GM23338 (cell line): Measurements from ENCODE around the gene FAM20A.

Experiments
- CREB1 ChIP-seq: fragments of 250-450 bp; sonication (Bioruptor Pico); IDR thresholded peaks from 2 replicates; pipeline ENCODE4 v1.5.0; 2020; ENCODE audit warnings: low read depth, mild to moderate bottlenecking, moderate library complexity
- EZH2 ChIP-seq: fragments of 200-600 bp; sonication (generic); IDR thresholded peaks from one replicate; pipeline ENCODE4 v1.8.0; 2017; ENCODE audit warnings: antibody characterized with exemption, mild to moderate bottlenecking, low read depth; ENCODE audit not compliant: unreplicated experiment
- EZH2phosphoT487 ChIP-seq: fragments of 200-600 bp; sonication (generic); IDR thresholded peaks from one replicate; pipeline ENCODE4 v1.8.1; 2018; ENCODE audit warnings: antibody characterized with exemption; ENCODE audit not compliant: unreplicated experiment
- JUNB ChIP-seq: IDR thresholded peaks from one replicate; pipeline ENCODE4 v1.6.1; 2016; ENCODE audit warnings: antibody characterized with exemption; ENCODE audit not compliant: unreplicated experiment
- NANOG ChIP-seq: IDR thresholded peaks from 2 replicates; pipeline ENCODE4 v1.6.1; 2016; ENCODE audit warnings: antibody characterized with exemption, borderline replicate concordance
- POLR2AphosphoS5 ChIP-seq: IDR thresholded peaks from 2 replicates; pipeline ENCODE4 v1.6.1; 2016; ENCODE audit warnings: antibody characterized with exemption, low read depth
- STAT1 ChIP-seq: IDR thresholded peaks from one replicate; pipeline ENCODE4 v1.6.1; 2016; ENCODE audit warnings: antibody characterized with exemption; ENCODE audit not compliant: unreplicated experiment
- ZNF114 ChIP-seq: fragments of 250-450 bp; sonication (Bioruptor Pico); IDR thresholded peaks from 2 replicates; pipeline ENCODE4 v1.5.0; 2020; ENCODE audit warnings: mild to moderate bottlenecking, moderate library complexity
- ZNF331 ChIP-seq: fragments of 250-450 bp; sonication (Bioruptor Pico); IDR thresholded peaks from 2 replicates; pipeline ENCODE4 v1.5.0; 2020; ENCODE audit warnings: low read depth, mild to moderate bottlenecking, moderate library complexity
- TF ChIP-seq, protein P1 (sequence below), 2 experiments: fragments of 200-600 bp in 1 of 2; sonication (generic) in 1 of 2; conservative IDR thresholded peaks; 2 replicates each; pipeline versions ENCODE4 v1.5.1 to v1.6.1; 2016 to 2017; ENCODE audit warnings: antibody characterized with exemption in 2 of 2, low read depth in 2 of 2, mild to moderate bottlenecking in 2 of 2, moderate library complexity in 1 of 2
- TF ChIP-seq, protein P2 (sequence below): IDR thresholded peaks from one replicate; pipeline ENCODE4 v1.6.1; 2018; ENCODE audit warnings: antibody characterized with exemption; ENCODE audit not compliant: unreplicated experiment
- TF ChIP-seq, protein P3 (sequence below): fragments of 250-450 bp; sonication (Bioruptor Pico); IDR thresholded peaks from 2 replicates; pipeline ENCODE4 v1.5.0; 2020; ENCODE audit warnings: mild to moderate bottlenecking, moderate library complexity
- TF ChIP-seq, protein P4 (sequence below): IDR thresholded peaks from 2 replicates; pipeline ENCODE4 v1.6.1; 2016; ENCODE audit warnings: antibody characterized with exemption

DNA sequence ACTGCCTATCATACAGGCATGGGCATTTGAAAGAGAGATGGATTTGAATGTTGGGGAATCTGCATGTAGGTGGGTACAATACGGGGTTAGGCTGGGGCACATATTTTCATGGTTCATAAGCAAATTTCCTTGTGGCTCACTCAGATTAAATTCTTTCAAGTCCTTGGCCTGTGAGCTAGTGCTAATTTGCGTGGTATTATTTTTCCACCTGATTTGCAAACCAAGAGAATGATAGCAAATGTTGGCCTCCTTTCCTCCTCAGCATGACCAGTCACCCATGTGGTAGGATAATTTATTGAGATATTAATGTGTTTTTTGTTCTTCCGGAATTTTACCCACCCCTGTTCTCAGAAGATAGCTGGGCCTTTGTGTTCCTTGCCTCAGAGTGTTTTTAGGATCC is 22.9 kb downstream of the FAM20A start:
- TF ChIP-seq, protein P1, sequence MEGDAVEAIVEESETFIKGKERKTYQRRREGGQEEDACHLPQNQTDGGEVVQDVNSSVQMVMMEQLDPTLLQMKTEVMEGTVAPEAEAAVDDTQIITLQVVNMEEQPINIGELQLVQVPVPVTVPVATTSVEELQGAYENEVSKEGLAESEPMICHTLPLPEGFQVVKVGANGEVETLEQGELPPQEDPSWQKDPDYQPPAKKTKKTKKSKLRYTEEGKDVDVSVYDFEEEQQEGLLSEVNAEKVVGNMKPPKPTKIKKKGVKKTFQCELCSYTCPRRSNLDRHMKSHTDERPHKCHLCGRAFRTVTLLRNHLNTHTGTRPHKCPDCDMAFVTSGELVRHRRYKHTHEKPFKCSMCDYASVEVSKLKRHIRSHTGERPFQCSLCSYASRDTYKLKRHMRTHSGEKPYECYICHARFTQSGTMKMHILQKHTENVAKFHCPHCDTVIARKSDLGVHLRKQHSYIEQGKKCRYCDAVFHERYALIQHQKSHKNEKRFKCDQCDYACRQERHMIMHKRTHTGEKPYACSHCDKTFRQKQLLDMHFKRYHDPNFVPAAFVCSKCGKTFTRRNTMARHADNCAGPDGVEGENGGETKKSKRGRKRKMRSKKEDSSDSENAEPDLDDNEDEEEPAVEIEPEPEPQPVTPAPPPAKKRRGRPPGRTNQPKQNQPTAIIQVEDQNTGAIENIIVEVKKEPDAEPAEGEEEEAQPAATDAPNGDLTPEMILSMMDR (conservative IDR thresholded peaks at IDR 0.05; ENCODE audit: low read depth in 2 of 2), result no peak
- TF ChIP-seq, protein P2, sequence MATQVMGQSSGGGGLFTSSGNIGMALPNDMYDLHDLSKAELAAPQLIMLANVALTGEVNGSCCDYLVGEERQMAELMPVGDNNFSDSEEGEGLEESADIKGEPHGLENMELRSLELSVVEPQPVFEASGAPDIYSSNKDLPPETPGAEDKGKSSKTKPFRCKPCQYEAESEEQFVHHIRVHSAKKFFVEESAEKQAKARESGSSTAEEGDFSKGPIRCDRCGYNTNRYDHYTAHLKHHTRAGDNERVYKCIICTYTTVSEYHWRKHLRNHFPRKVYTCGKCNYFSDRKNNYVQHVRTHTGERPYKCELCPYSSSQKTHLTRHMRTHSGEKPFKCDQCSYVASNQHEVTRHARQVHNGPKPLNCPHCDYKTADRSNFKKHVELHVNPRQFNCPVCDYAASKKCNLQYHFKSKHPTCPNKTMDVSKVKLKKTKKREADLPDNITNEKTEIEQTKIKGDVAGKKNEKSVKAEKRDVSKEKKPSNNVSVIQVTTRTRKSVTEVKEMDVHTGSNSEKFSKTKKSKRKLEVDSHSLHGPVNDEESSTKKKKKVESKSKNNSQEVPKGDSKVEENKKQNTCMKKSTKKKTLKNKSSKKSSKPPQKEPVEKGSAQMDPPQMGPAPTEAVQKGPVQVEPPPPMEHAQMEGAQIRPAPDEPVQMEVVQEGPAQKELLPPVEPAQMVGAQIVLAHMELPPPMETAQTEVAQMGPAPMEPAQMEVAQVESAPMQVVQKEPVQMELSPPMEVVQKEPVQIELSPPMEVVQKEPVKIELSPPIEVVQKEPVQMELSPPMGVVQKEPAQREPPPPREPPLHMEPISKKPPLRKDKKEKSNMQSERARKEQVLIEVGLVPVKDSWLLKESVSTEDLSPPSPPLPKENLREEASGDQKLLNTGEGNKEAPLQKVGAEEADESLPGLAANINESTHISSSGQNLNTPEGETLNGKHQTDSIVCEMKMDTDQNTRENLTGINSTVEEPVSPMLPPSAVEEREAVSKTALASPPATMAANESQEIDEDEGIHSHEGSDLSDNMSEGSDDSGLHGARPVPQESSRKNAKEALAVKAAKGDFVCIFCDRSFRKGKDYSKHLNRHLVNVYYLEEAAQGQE, result no peak
- TF ChIP-seq POLR2AphosphoS5 (no peak), ZNF331 (no peak), EZH2 (no peak), NANOG (no peak), EZH2phosphoT487 (no peak), JUNB (no peak), CREB1 (CRISPR knock-in tag) (no peak), ZNF114 (no peak), STAT1 (no peak)
- TF ChIP-seq, protein P3, sequence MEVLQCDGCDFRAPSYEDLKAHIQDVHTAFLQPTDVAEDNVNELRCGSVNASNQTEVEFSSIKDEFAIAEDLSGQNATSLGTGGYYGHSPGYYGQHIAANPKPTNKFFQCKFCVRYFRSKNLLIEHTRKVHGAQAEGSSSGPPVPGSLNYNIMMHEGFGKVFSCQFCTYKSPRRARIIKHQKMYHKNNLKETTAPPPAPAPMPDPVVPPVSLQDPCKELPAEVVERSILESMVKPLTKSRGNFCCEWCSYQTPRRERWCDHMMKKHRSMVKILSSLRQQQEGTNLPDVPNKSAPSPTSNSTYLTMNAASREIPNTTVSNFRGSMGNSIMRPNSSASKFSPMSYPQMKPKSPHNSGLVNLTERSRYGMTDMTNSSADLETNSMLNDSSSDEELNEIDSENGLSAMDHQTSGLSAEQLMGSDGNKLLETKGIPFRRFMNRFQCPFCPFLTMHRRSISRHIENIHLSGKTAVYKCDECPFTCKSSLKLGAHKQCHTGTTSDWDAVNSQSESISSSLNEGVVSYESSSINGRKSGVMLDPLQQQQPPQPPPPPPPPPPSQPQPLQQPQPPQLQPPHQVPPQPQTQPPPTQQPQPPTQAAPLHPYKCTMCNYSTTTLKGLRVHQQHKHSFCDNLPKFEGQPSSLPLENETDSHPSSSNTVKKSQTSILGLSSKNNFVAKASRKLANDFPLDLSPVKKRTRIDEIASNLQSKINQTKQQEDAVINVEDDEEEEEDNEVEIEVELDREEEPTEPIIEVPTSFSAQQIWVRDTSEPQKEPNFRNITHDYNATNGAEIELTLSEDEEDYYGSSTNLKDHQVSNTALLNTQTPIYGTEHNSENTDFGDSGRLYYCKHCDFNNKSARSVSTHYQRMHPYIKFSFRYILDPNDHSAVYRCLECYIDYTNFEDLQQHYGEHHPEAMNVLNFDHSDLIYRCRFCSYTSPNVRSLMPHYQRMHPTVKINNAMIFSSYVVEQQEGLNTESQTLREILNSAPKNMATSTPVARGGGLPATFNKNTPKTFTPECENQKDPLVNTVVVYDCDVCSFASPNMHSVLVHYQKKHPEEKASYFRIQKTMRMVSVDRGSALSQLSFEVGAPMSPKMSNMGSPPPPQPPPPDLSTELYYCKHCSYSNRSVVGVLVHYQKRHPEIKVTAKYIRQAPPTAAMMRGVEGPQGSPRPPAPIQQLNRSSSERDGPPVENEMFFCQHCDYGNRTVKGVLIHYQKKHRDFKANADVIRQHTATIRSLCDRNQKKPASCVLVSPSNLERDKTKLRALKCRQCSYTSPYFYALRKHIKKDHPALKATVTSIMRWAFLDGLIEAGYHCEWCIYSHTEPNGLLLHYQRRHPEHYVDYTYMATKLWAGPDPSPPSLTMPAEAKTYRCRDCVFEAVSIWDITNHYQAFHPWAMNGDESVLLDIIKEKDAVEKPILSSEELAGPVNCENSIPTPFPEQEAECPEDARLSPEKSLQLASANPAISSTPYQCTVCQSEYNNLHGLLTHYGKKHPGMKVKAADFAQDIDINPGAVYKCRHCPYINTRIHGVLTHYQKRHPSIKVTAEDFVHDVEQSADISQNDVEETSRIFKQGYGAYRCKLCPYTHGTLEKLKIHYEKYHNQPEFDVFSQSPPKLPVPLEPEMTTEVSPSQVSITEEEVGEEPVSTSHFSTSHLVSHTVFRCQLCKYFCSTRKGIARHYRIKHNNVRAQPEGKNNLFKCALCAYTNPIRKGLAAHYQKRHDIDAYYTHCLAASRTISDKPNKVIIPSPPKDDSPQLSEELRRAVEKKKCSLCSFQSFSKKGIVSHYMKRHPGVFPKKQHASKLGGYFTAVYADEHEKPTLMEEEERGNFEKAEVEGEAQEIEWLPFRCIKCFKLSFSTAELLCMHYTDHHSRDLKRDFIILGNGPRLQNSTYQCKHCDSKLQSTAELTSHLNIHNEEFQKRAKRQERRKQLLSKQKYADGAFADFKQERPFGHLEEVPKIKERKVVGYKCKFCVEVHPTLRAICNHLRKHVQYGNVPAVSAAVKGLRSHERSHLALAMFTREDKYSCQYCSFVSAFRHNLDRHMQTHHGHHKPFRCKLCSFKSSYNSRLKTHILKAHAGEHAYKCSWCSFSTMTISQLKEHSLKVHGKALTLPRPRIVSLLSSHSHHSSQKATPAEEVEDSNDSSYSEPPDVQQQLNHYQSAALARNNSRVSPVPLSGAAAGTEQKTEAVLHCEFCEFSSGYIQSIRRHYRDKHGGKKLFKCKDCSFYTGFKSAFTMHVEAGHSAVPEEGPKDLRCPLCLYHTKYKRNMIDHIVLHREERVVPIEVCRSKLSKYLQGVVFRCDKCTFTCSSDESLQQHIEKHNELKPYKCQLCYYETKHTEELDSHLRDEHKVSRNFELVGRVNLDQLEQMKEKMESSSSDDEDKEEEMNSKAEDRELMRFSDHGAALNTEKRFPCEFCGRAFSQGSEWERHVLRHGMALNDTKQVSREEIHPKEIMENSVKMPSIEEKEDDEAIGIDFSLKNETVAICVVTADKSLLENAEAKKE (CRISPR knock-in tag), result no peak
- TF ChIP-seq, protein P4, sequence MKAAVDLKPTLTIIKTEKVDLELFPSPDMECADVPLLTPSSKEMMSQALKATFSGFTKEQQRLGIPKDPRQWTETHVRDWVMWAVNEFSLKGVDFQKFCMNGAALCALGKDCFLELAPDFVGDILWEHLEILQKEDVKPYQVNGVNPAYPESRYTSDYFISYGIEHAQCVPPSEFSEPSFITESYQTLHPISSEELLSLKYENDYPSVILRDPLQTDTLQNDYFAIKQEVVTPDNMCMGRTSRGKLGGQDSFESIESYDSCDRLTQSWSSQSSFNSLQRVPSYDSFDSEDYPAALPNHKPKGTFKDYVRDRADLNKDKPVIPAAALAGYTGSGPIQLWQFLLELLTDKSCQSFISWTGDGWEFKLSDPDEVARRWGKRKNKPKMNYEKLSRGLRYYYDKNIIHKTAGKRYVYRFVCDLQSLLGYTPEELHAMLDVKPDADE, result no peak
